Brain pericyte (primary cell): ENCODE results near the gene SPIN2B.

Experiments used
- DNase-seq: peaks from one replicate; pipeline ENCODE4 v3.0.0-alpha.2; 2012; ENCODE audit warnings: low read depth, low spot score

SPIN2B gene

DNA sequence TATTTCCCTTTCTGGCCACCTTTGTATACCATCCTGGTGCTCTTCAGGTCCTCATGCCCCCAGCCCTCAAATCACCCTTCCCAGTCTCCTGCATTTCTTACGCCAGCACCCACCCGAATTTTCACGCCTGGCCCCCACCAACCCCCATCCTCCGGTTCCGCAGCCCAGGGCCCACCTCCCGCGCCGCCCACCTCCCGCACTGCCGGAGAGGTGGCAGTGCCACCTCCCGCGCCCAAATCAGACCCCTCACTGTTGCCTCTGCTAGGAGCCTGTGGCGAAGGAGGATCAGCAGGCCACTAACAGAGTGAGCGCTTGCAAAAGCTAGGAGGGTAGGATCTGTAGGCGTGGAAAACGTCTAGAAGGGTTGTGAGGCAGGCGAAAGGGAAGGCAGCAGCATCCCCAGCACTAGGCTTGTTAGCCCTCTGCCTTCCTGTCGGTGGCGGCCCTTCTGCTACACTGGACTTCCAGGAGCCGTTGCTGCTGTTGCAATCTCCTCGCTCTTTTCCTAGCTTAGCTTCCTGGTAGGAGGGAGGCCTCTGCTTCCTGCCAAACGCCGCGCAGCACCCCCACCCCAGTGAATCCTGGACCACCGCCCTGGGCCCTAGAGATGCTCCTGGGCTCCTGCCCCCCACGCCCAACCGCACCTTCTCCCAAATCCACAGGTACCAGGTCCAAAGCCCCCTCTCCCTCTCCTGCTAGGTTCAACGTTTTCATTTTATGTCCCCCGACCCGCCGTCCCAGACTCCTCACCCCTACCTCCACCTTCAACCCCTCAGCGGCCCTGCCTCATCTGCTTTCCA is 51.0 kb downstream of the SPIN2B start:
- no peak for DNase-seq
